Eye (tissue), 1 donor: ENCODE data around the gene RTP2.
"Not testable (repeated sequence)": the region's sequence is repeated elsewhere in the genome, so short reads cannot be mapped to it uniquely, and the experiment has no call there.

ENCODE experiments used
- DNase-seq: peaks from one replicate; pipeline ENCODE4 v3.0.0-alpha.2; 2015

RTP2 gene

DNA sequence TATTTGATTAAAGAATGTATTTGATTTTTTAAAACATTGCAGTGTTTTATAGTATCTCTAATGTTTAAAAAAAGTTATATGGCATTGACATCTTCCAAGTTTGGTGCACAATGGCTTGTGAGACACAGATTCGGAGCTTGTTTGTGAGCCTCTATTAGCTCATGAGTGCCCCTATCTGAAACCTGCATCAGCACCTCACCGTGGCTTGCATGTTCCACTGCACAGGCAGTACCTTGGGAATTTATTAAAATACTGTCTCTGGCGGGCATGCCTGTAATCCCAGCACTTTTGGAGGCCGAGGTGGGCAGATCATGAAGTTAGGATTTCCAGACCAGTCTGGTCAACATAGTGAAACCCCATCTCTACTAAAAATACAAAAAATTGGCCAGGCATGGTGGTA lies 6.8 kb upstream of the RTP2 start:
- DNase-seq, result no peak

DNA sequence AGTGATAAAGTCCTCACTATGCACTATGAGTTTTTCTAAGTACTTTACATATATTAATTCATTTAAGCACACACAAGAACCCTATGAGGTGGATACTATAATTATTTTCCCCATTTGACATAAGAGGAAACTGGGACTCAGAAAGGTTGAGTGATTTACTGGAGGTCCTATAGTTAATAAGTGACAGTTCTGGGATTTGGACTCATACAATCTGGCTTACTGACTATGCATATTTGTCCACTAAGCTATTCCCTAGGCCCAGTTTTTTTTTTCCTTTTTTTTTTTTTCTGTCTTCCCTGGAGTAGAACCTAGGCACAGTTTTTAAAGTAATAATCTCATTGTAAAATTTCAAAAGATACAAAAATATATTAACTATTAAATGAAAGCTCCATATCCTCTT lies 6.3 kb upstream of the RTP2 start:
- DNase-seq, result no peak

DNA sequence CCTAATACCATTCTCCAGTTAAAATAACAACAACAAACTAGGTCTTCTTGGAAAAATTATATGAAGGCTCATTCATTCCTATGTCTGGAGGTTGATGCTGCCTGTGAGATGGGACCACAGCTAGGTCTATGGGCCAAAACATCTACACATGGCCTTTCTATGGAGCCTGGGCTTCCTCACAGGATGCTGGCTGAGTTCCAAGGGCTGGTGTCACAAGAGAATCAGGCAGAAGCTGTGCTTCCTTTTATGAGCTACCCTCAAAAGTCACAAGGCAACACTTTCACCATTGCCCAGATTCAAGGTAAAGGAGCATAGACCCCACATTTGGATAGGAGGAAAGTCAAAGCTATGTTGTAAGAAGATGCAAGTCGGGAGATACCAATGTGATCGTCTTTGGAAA lies 4.6 kb upstream of the RTP2 start:
- DNase-seq, result no peak

DNA sequence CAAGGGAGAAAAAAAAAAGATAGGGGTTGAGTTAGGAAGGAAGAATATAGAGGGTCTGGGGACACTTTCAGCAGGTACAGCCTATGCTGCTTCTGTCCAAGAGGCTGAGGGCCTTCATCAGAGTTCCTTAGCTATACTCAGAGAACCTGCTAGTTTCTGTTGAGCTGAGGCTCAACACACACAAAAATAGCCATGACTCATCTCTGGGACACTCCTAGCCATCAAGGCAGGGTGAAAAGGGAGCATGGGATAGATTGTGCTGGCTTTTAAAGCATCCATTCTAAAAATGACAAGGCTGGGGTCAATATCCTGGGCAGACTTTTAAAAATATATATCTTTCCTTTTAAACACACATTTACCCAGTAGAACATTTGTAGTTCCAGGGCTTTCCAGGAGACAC lies 2.8 kb upstream of the RTP2 start:
- DNase-seq, result no peak

DNA sequence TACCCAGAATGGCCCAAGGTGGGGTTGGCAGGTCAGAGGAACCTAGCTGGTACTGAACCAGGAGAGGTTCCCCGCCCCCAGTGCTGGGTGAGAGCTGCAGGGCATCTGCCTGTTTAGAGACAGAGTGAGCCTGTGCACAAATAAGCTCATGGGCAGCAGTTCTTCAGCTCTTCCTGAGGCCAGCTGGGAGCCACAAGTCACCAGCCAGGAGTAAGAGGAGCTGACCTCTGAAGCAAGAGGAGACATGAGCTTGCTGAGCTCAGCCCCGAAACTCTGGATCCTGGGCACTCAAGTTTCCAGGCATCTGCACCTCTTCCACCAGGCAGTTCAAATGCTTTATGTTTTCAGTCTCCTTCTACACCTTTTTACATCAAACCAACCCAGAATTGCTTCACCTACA lies 2.1 kb downstream of the RTP2 start:
- DNase-seq, result no peak

DNA sequence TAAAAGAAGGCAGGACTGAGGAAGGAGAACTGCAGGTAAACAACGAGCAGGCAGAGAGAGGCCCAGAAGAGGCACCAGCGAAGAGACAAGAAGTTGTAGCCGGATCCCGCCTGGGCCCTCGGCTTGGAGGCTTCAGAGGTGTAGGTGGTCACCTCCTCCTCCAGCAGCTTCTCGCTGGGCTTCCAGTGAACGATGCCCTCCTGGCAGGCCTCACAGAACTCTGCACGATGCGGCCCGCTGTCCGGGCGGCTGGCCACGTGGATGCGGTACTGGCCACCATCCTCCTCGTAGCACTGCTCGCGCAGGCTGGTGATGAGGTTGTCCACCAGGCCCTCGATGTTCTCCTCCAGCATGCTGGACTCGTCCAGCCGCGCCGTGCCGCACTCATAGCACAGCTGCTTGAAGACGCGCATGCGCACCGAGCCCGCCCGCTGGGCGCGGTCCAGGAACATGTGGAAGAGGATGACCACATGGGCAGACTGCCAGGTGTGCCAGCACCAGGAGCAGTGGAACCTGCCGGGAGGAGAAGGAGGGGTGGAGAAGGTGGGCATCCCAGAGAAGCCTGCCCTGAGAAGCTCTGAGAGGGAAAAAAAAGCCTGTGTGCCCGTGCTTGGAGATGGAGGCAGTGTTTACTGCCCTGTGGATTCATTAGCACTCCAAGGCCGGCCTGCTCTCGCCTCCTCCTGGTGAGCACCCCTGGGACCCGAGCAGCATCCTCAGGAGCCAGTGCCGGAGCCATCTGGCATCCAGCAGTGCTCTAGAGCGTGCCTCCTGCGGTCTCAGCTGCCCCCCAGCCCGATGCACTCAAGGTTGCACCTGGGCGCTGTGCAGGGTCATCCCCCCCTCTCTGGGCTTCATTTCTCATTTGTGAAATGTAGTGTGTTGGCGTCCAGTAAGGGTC lies 3.6 kb downstream of the RTP2 start:
- no peak for DNase-seq

DNA sequence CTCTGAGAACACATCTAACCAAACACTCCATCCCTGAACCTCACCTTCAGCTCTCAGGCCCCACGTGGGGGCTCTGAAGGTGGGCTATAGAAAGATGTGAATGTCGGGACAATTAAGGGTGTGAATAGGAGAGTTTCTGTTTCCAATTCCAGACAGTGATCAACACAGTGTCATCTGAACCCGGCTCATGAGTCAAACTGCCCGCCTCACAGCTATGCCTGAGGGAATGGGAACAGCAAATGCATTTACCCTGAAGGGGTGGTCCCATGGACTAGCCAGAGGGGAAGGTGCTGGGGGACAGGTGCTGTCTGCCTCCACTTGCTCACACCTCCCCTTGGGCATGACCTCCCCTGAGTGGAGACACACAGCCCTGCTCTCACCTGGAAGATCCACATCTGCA lies 6.3 kb downstream of the RTP2 start:
- no peak for DNase-seq

DNA sequence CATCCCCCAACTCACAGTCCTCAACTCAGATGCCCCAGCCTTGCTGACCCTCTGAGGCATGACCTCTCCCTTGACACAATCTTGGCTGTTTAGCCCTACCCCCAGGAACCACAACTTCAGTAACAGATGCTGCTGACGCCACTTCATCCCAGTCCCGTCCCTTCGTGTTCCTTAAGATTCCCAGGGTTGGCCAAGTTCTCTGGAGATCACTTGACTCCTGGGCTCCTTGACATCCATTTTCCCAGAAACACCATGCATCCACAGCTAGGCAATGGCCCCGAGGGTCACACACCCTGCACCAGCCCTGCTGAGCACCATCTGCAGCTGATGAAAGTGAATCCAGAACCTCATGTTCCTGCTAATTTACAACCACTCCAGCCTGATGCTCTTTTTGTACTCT lies 6.9 kb downstream of the RTP2 start:
- DNase-seq, result no peak

DNA sequence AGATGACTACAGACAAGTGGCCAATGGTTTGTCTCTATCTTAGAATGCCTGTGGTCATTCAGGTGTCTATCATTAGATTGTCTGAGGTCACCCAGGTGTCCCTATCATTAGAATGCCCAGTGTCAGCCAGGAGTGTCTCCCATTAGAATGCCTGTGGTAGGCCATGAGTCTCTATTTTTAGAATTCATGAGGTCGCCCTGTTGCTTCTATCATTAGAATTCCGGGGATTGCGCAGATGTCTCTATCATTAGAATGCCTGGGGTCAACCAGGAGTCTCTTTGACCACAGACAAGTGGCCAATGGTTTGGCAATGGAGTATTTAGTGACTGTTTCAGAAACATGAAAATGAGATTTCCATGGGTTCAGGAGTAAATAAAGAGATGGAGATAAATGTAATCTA lies 7.6 kb downstream of the RTP2 start:
- no peak for DNase-seq

DNA sequence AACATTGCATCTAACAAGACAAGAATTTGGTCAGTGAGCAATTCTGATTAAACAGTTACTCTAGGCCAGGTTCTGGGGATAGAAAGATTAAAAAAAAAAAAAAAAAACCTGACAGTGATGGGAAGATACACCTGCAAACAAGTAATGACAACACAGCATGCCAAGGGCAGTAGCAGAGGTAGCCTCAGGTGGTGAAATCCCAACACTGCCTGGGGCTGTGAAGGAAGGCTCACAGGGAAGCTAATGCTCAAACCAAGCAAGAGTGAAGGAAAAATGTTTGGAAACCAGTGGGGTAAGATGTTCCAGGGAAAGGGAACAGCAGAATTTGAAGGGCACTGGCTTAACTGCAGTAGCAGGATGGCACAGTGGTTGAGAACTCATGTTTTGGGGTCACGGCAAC lies 8.9 kb downstream of the RTP2 start:
- DNase-seq, result no peak

DNA sequence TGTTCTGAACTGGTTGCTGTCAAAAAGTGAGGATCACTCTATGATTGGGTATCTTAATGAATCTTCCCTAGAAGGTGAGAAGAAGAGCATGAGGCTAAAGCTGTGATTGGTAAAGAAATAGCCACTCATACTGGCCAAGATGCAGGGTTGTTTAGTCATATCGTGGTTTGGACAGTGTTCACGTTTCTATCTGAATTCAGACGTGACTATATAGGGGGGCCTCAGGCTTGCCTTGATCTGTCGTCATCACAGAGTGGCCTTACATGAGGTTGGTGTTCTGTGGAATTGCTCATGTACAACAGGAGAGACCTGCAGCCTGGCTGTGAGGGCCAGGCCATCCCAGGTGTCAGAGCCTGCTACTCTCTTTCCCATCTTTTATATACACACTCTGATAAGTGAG lies 12.4 kb downstream of the RTP2 start:
- no peak for DNase-seq

DNA sequence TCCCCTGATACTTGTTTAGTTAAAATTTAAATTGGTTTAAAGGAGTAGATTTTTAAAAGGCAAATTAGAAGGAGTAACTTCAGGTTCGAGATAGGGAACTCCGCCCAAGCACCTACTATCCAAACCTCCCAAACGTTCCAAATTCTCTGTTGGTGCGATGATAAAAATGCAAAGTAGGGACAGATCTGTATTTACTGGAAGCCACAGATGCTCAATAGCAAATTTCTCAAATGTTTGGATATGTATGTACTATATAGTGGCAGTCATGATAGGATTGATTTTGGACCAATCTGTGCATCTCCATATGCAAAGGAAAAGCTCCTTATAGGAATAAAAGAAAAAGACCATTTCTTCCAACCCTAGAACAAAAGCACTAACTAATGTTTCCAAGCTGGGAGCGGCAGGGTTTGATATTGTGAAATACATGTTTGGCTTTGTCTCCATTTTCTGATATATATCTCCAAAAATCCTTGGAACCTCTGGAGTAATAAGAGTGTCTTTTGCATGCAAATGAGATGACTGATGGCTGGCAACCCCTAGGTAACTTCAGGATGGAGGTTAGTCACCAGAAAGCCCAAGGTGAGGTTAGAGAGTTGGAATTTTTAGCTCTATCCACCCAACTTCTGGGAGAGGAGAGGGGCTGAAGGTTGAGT lies 15.6 kb downstream of the RTP2 start:
- DNase-seq, result no peak

DNA sequence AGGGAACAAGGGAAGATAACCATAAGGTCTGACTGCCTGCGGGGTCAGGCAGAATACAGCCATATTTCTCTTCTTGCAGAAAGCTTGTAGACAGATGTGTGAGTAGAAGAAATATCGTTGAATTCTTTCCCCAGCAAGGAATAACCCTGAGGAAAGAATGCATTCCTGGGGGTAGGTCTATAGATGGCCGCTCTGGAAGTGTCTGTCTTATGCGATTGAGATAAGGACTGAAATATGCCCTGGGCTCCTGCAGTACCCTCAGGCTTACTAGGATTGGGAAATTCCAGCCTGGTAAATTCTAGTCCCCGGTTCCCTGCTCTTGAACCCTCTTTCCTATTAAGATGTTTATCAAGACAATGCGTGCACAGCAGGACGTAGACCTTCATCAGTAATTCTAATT lies 16.4 kb downstream of the RTP2 start:
- DNase-seq, result no peak

DNA sequence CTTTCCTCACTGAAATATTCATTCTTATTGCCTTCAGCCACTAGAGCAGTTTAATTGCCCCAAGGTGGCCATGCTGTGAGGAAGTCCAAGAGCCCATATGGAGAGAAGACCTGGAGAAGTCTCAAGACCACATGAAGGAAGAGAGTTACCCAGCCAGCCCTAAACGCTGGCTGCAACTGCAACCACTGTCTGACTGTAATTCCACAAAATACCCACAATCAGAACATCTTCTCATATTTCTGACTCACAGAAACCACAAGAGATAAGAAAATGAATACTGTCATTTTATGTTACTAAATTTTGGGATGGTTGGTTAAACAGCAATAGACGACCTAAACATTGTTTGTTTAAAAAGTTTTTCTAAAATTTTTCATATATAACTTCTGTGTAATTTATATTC lies 17.5 kb downstream of the RTP2 start:
- no peak for DNase-seq

DNA sequence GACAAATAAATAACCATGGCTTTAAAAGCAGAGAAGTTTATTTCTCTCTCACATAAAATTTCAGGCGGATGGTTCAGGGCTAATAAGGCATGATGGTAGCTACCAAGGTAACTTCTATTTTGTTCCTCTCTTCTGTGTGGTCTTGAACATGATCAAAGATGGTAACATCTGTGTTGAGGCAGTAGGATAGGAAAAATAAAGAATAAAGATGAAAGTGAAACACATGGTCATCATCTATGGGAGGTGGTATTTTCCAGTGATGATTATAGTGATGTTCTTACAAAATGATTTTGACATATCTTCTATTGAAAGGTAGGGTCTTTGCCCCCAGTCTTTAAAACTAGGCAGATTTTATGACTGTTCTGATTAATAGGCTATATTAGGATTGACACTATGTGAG lies 17.9 kb downstream of the RTP2 start:
- no peak for DNase-seq

DNA sequence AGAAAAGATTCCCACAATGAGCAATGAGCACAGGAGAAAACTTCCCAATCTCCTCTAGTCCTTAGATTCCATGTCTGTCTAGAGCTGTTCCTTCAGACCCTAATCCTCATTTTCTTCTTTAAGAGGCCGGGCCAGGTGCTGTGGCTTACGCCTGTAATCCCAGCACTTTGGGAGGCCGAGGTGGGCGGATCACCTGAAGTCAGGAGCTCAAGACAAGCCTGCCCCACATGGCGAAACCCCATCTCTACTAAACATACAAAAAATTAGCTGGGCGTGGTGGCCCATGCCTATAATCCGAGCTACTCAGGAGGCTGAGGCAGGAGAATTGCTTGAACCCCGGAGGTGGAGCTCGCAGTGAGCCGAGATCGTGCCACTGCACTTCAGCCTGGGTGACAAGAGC lies 20.6 kb downstream of the RTP2 start:
- DNase-seq, result not testable (repeated sequence)

DNA sequence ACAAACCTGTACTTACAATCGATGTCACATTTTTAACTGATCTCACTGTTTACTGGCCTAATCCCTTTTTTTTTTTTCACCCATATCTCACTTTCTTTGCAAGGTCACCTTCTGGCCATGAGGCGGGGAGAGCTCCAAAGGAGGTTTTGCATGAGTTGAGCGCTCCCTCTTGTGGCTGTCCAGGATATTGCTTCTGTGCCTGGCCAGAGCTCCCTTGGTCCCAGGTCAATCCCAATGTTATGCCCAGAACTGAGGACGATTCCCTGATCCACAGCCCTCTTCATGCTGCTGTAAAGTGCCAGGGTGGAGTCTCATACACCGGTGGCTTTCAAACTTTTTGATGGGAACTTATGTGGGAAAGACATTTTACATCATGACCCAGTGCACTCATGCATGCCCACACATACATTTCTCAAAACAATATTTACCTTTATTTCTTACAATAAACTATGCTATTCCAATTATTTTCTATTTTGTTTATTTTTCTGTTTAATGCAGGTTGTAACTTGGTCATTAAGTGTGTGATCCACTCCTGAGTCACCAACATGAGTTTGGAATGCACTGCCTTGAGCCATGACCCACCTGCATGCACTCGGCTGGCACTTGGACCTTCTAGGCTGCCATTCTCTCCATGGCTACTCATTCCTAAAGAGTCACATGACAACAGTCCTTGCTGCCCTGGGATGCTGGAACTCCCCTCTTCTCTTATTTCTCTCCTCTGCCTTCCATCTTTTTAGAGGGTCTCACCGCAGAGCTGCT lies 22.5 kb downstream of the RTP2 start:
- DNase-seq, result peak; percentile 91

DNA sequence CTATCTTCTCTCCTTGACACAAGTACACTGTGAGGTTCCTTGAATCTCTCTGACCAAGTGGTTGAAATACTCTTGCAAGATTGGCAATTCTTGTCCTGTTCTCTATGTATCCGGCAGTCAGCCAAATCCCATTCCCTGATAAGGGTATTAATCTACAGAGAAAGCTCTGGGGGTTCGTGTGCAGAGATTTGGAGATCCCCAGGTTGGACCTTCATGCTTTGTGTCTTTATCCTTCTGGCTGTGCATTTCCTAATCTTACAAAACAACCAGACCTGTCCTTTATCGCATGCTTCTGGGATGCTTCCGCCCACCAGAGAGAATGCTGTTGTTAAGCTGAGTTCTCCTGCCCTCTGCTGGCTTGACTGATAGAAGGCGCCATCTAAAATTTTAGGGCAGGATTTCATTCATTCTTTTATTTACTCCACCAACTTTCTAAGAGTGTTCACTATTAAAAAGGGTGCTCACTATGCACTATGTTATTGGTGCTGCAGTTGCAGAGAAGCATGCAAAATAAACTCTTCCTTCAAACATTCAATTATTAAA lies 23.6 kb downstream of the RTP2 start:
- peak; percentile 86 for DNase-seq

DNA sequence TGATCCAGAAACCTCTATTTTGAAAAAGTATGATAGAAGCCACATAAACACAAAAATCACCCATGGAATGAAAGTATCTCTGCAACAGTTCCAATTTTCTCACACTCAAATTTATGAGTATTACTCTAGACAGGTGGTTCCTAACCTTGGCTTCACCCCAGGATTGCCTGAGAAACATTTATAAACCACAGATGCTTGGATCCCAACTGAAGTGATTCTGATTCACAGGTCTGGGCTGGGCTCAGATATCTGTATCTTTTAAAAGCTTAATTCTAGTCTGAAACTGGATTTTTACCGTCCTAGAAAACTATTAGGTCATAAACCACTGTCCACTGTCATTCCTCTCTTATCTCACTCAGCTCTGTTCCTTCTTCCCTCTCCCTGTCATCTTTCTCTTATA lies 24.8 kb downstream of the RTP2 start:
- DNase-seq, result no peak

DNA sequence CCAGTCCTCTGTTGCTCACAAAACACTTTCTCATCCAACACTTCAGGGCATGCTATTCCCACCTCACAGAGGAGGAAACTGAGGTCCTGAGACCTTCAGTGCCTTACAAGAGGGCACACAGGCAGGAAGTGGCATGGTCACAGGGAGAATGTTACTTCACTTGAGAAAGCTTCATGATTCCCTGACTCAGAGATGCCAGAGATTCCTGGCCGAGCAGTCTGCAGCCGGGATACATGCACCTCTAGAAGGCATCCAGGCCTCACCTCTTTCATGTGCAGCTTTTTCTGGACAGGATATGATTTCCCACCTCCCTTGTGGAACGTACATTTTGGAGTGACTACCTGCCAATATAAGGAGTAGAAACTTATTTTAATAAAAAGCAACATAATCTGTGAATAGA lies 29.3 kb downstream of the RTP2 start:
- DNase-seq, result no peak

DNA sequence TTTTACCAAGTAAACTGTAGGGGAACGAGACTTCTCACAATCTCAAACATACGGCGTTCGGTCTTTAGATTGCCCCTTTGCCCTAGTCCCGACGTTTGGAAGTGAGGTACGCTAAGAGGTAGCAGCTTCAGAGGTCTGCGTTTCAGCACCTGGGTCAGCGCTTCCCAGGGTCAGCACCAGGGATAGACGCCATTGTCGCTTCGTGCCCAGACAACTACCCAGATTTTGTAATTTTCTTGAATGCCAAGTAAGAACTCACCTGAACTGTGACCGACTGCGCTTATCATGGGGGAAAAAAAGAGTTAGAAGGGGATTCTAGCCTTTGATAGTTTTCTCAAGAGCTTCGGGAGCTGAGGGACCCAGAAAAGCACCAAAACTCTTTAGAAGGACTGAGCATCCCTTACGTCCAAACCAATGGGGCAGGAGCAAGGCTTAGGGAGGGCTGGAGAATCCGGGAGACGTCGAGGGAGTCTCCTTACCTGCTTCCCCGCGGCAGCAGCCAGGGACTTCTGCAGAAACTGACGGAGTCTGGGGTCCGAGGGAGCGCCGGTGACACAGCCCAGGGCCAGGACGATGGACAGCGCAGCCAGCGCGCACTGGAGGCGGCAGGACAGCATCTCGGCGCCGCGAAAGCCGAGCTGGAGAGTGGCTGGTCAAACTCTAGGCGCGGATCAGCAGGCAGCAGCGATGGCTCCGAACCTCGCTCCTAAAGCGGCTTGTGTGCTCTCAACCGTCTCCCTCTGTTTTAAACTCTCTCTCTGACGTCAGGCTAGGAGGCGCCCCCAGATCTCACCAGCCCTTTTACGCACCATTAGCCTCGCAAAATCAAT lies 32.5 kb downstream of the RTP2 start, which contains the start of gene SST:
TSS of gene SST (minus strand) at position 720 of the 830 bp plus-strand sequence. CDS start at position 617, 103 bp downstream.
- peak; percentile 83 for DNase-seq

DNA sequence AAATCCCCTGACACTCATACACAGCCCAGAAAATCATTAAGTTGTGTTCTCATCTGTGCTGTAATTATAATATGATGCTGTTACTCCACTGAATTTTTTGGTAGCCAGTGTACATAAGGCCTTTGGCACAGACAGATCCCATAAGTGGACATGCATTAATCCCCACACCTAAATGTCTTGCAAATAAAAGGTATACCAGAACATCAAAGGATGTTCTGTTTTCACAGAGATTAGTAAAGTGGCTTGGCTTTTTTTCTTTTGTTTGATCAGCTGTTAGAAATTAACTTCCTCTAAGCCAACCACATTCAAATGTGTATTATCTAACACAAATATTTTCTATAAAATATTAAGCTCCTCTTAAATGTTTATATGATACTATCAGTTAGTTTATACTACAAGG lies 34.8 kb downstream of the RTP2 start:
- DNase-seq, result no peak
